Fibroblast of the conjunctiva (primary cell): ENCODE measurements around the gene PGGHG.

Source experiments
- DNase-seq: peaks from one replicate; pipeline ENCODE4 v3.0.0-alpha.2; 2010; ENCODE audit warnings: low read depth

PGGHG gene

DNA sequence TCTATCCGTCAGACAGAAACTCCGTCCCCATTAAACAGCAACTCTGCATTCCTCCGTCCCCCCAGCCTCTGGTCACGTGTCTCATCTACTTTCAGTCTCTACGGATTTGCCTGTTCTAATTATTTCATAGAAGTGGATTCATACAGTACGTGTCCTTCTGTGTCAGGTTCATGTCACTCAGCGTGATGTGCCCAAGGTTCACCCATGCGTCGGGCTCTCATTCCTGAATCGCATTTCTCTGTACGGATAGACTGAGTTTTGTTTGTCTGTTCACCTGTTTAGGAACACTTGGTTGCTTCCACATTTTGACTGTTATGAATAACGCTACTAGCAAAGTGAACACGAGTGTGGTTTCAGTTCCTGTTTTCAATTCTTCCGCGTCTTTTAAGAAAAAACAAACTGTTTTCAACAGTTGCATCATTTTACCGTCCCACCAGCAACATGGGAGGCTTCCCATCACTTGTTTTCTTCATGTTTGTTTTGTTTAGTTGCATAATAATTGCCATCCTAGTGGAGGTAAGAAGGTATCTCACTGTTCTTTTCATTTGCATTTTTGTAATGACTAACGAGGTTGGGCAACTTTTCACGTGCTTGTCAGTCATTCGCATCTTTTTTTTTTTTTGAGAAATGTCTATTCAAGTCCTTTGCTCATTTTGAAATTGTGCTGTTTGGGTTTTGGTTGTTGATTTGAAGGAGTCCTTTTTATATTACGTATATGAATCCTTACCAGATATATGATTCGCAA is 19.6 kb upstream of the PGGHG start:
- DNase-seq, result no peak

GRCh38 chr11:270451-271318 is 18.2 kb upstream of the PGGHG start:
- no peak for DNase-seq

DNA sequence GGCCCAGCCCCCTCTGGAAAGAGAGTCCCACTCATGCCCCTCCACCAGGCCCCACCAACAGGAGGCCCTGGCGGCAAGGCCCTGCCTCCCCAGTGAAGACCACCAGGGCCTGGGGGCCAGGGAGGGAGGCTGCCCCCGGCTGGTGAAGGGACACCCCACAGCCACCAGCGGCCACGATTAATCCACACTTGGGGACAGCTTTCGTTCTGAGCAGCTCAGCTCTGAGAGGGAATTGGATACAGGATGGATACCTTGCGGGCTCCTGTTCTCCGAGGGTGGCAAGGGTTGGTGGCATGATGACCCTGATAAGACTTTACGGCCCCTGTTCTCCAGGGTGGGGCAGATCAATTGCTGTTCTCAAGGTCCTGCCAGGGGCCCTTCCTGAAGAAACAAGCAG is 17.6 kb upstream of the PGGHG start:
- DNase-seq, result no peak

- DNase-seq, result no peak
Measured at GRCh38 chr11:272195-272930, 16.6 kb upstream of the PGGHG start.

GRCh38 chr11:272931-273198 is 16.1 kb upstream of the PGGHG start:
- no peak for DNase-seq

GRCh38 chr11:276219-276618 is 12.7 kb upstream of the PGGHG start:
- no peak for DNase-seq

GRCh38 chr11:278001-278951 is 10.7 kb upstream of the PGGHG start, which contains the start of gene NLRP6:
NLRP6 (plus strand) TSS chr11:278407; CDS start chr11:278570, 163 bp downstream.
- DNase-seq, result no peak

GRCh38 chr11:279040-279965 is 9.6 kb upstream of the PGGHG start:
- no peak for DNase-seq

DNA sequence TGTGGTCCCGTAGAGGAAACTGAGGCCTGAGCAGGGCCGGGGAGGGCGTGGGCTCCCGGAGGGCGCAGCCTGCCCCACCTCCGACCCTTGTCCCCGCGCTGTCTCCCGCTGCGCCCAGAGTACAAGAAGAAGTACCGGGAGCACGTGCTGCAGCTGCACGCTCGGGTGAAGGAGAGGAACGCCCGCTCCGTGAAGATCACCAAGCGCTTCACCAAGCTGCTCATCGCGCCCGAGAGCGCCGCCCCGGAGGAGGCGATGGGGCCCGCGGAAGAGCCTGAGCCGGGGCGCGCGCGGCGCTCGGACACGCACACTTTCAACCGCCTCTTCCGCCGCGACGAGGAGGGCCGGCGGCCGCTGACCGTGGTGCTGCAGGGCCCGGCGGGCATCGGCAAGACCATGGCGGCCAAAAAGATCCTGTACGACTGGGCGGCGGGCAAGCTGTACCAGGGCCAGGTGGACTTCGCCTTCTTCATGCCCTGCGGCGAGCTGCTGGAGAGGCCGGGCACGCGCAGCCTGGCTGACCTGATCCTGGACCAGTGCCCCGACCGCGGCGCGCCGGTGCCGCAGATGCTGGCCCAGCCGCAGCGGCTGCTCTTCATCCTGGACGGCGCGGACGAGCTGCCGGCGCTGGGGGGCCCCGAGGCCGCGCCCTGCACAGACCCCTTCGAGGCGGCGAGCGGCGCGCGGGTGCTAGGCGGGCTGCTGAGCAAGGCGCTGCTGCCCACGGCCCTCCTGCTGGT is 8.8 kb upstream of the PGGHG start:
- no peak for DNase-seq

DNA sequence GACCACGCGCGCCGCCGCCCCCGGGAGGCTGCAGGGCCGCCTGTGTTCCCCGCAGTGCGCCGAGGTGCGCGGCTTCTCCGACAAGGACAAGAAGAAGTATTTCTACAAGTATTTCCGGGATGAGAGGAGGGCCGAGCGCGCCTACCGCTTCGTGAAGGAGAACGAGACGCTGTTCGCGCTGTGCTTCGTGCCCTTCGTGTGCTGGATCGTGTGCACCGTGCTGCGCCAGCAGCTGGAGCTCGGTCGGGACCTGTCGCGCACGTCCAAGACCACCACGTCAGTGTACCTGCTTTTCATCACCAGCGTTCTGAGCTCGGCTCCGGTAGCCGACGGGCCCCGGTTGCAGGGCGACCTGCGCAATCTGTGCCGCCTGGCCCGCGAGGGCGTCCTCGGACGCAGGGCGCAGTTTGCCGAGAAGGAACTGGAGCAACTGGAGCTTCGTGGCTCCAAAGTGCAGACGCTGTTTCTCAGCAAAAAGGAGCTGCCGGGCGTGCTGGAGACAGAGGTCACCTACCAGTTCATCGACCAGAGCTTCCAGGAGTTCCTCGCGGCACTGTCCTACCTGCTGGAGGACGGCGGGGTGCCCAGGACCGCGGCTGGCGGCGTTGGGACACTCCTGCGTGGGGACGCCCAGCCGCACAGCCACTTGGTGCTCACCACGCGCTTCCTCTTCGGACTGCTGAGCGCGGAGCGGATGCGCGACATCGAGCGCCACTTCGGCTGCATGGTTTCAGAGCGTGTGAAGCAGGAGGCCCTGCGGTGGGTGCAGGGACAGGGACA is 8.0 kb upstream of the PGGHG start:
- no peak for DNase-seq

DNA sequence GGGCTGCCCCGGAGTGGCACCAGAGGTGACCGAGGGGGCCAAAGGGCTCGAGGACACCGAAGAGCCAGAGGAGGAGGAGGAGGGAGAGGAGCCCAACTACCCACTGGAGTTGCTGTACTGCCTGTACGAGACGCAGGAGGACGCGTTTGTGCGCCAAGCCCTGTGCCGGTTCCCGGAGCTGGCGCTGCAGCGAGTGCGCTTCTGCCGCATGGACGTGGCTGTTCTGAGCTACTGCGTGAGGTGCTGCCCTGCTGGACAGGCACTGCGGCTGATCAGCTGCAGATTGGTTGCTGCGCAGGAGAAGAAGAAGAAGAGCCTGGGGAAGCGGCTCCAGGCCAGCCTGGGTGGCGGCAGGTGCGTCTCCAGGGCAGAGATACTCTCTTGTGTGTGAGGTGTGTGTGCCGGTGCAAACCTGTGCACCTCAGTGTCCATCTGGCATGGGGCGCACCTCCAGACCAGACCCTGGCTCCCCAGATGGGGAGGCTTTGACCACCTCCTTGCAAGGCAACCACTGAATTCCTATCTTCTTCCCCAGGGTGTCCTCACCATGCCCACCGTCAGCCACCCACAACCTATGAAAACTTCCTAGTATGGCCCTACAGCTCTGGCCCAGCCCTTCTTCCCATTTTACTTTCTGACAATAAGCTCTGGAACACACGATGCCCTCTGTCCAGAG is 7.3 kb upstream of the PGGHG start:
- DNase-seq, result no peak

DNA sequence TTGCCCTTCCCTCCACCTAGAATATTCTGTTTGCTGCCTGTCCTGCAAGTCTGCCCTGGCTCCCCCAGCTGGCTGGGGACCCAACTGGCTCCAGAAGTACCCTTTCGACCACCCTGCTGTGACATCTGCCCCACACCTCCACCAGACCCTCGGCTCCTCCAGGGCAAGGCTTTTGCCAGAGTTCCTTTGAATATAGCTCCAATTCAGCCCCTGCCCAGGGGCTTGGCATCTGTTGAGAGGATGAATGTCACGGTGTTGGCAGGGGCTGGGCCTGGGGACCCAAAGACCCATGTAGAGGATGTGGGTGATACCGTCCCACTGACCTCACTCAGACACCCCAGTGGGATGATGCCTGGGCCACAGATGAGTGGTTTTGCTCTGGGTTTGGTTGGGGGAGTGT is 6.8 kb upstream of the PGGHG start:
- DNase-seq, result no peak

- DNase-seq, result no peak
Measured at GRCh38 chr11:282630-283360, 6.1 kb upstream of the PGGHG start.

DNA sequence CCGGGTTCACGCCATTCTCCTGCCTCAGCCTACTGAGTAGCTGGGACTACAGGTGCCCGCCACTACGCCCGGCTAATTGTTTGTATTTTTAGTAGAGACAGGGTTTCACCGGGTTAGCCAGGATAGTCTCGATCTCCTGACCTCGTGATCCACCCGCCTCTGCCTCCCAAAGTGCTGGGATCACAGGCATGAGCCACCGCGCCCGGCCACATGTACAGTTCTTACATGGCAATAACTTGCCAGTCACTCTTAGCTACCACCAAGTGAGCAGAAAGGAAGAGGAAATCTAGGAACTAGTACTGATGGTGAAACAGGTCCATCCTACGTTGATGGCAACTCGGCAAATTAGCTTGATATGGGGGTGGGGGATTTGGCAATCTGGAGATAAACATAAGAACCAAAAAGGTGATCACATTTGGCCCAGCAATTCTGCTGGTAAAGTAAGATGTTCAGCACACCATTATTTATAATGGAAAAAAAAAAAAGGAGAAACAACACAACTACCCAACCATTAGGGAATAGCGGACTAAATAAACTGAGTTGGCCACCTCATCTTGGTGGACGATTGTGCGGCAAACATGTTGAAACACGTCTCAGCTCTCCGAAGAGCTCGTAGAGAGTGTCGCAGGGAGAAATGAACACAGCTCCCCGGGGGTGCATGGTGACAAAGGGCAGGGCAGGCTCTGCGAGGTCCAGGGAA is 5.4 kb upstream of the PGGHG start:
- no peak for DNase-seq

DNA sequence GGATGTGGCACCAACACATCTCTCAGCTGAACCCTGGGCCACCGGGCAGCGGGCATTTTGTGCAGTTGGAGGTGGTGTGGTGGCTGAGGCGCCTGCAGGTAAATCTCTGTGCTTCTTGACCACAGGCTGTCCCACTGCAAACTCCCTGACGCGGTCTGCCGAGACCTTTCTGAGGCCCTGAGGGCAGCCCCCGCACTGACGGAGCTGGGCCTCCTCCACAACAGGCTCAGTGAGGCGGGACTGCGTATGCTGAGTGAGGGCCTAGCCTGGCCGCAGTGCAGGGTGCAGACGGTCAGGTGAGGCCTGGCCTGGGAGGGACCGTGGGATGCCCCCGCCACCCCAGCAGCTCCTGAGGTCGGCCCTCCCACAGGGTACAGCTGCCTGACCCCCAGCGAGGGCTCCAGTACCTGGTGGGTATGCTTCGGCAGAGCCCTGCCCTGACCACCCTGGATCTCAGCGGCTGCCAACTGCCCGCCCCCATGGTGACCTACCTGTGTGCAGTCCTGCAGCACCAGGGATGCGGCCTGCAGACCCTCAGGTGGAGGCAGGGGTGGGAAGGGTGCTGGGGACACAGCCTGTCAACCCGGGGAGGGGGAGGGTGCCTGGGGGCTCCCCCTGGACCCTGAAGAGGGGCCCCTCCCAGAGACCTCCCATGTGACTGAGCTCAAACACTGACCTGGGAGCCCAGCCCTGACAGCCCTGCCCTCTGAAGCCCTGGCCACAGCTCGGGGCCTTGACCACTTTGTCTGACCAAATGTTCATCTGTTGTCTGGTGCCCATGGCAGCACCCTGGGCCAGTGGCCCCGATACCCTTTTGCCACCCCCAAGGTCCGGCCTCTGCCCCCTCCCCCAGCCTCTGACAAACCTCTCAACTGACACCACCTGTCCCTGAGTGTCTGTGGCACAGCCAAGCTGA is 4.6 kb upstream of the PGGHG start:
- DNase-seq, result no peak
